Panc1 (cell line): ENCODE results near the gene TOGARAM2. TPM values are rescaled to one million over a fixed set of nuclear protein-coding genes. Genes with fewer than 3 reads are reported as not detected.

Experiments
- ATAC-seq: fragments of 200-7000 bp; cut with Tn5 transposase; 2 replicates; pipeline ENCODE4 v1.9.1; 2020; ENCODE audit warnings: mild to moderate bottlenecking, moderate library complexity
- BruUV-seq: library from RNA; stranded (reverse); fragments of 400-500 nt; replicated peaks from 2 replicates; lab custom pipeline; 2021; lab: Mats Ljungman, UMichigan
- CTCF ChIA-PET: fragments of 300-600 bp; sonication (Branson Sonifier 250); formaldehyde crosslinking; loops from one replicate; lab custom pipeline; 2022; ENCODE audit warnings: antibody characterized with exemption; lab: Charles Lee
- POLR2A ChIA-PET: fragments of 300-600 bp; sonication (Branson Sonifier 250); formaldehyde crosslinking; loops from one replicate; lab custom pipeline; 2022; ENCODE audit warnings: antibody characterized with exemption; lab: Charles Lee
- DNase-seq: peaks from one replicate; pipeline ENCODE4 v3.0.0-alpha.2; 2010; ENCODE audit warnings: low read depth, low spot score
- H3K27ac ChIP-seq: 2 replicates; pipeline ENCODE4 v1.5.1; 2011; ENCODE audit warnings: mild to moderate bottlenecking, low read length, inconsistent platforms
- H3K27me3 ChIP-seq: fragments of 200-500 bp; sonication (Bioruptor generic); 2 replicates; pipeline ENCODE4 v1.6.0; 2014; ENCODE audit warnings: low read length, inconsistent platforms; ENCODE audit not compliant: control insufficient read depth, insufficient read depth
- H3K36me3 ChIP-seq: fragments of 200-500 bp; sonication (Bioruptor generic); 2 replicates; pipeline ENCODE4 v1.5.1; 2014; ENCODE audit warnings: inconsistent platforms, mild to moderate bottlenecking, low read length, moderate library complexity; ENCODE audit not compliant: control insufficient read depth, insufficient read depth
- H3K4me1 ChIP-seq: 2 replicates; pipeline ENCODE4 v1.5.1; 2011; ENCODE audit warnings: inconsistent platforms, mild to moderate bottlenecking, low read length, moderate library complexity; ENCODE audit not compliant: control insufficient read depth, insufficient read depth
- H3K4me3 ChIP-seq, 2 experiments: 2 replicates each; pipeline ENCODE4 v1.5.1; 2011 to 2012; ENCODE audit warnings: low read depth in 2 of 2, low read length in 2 of 2, mild to moderate bottlenecking in 2 of 2, inconsistent platforms in 1 of 2, moderate library complexity in 1 of 2
- H3K9me3 ChIP-seq: fragments of 200-500 bp; sonication (Bioruptor generic); 2 replicates; pipeline ENCODE4 v1.5.1; 2014; ENCODE audit warnings: low read depth, mild to moderate bottlenecking, inconsistent platforms, low read length, moderate library complexity; ENCODE audit not compliant: control insufficient read depth, insufficient read depth
- POLR2AphosphoS5 ChIP-seq: IDR thresholded peaks from 2 replicates; pipeline ENCODE4 v1.6.1; 2012; ENCODE audit warnings: mild to moderate bottlenecking, low read depth, low read length, moderate library complexity
- SIN3A ChIP-seq: IDR thresholded peaks from 2 replicates; pipeline ENCODE4 v1.6.1; 2012; ENCODE audit warnings: low read depth, mild to moderate bottlenecking, low read length, moderate library complexity, borderline replicate concordance; ENCODE audit not compliant: insufficient read depth
- TCF7L2 ChIP-seq: IDR thresholded peaks from 2 replicates; pipeline ENCODE4 v1.6.1; 2011; ENCODE audit warnings: mild to moderate bottlenecking, low read depth, low read length, inconsistent platforms
- in situ Hi-C: cut with HindIII; loops from 2 replicates; pipeline ENCODE4 v1.10.0; 2016; ENCODE audit warnings: low sequenced_read_pairs, low pct_unique_long_range_greater_than_20kb
- intact Hi-C: fragments of 100-400 bp; cut with micrococcal nuclease; formaldehyde crosslinking; loops from one replicate; pipeline ENCODE4 v1.10.0; 2022; ENCODE audit not compliant: unreplicated experiment
- total RNA-seq: library from RNA; stranded (reverse); gene quantifications from one replicate; pipeline ENCODE4 v1.2.1, GENCODE V29; 2021; ENCODE audit not compliant: unreplicated experiment
- TF ChIP-seq, protein P1 (sequence below): fragments of 450-650 bp; IDR thresholded peaks from 2 replicates; pipeline ENCODE4 v1.5.1; 2017; ENCODE audit warnings: mild to moderate bottlenecking
- TF ChIP-seq, protein P2 (sequence below), 2 experiments: IDR thresholded peaks; 2 replicates each; pipeline ENCODE4 v1.6.1; 2011 to 2012; ENCODE audit warnings: low read depth in 2 of 2, control low read depth in 1 of 2, low read length in 1 of 2, mild to moderate bottlenecking in 1 of 2, moderate library complexity in 1 of 2; ENCODE audit not compliant: insufficient read depth in 1 of 2

TOGARAM2 gene
- total RNA-seq, 1 experiment from 2014 or later: 0.44 TPM

DNA sequence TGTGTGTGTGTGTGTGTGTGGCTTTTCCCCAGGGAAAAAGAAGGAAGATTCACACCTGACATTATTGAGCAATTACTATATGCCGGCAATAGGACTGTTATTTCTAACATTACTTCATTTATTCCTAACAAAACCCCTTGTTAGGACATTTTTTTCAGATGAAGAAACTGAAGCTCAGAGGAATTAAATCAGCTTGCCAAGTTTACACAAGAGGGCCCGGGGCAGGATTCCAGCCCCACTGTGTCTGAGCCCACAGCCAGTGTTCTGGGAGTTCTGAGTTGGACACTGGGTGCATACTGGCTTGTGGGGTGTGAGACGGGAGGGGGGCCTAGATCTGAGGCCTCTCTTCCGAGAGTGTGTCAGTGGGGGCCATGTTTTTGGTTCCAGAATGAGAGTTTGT is 9.9 kb downstream of the TOGARAM2 start:
- no peak for ATAC-seq
- POLR2A ChIA-PET: no interaction called here
- no peak overlapping the region for H3K4me3 ChIP-seq
- no peak overlapping the region for H3K27ac ChIP-seq
- in situ Hi-C loops (no loop called here), intact Hi-C loops (no loop called here)
- no peaks in the 10 kb centered on the region for H3K36me3 ChIP-seq
- TF ChIP-seq TCF7L2: no peak
- no peak for TF ChIP-seq SIN3A
- TF ChIP-seq, protein P1, sequence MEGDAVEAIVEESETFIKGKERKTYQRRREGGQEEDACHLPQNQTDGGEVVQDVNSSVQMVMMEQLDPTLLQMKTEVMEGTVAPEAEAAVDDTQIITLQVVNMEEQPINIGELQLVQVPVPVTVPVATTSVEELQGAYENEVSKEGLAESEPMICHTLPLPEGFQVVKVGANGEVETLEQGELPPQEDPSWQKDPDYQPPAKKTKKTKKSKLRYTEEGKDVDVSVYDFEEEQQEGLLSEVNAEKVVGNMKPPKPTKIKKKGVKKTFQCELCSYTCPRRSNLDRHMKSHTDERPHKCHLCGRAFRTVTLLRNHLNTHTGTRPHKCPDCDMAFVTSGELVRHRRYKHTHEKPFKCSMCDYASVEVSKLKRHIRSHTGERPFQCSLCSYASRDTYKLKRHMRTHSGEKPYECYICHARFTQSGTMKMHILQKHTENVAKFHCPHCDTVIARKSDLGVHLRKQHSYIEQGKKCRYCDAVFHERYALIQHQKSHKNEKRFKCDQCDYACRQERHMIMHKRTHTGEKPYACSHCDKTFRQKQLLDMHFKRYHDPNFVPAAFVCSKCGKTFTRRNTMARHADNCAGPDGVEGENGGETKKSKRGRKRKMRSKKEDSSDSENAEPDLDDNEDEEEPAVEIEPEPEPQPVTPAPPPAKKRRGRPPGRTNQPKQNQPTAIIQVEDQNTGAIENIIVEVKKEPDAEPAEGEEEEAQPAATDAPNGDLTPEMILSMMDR: no peak
- no peak for TF ChIP-seq POLR2AphosphoS5
- no peak for DNase-seq
- H3K9me3 ChIP-seq: no peaks in the 10 kb centered on the region
- H3K27me3 ChIP-seq: no peaks in the 10 kb centered on the region
- CTCF ChIA-PET: no interaction called here
- no TSS peak for BruUV-seq
- no peaks in the 10 kb centered on the region for H3K4me1 ChIP-seq

DNA sequence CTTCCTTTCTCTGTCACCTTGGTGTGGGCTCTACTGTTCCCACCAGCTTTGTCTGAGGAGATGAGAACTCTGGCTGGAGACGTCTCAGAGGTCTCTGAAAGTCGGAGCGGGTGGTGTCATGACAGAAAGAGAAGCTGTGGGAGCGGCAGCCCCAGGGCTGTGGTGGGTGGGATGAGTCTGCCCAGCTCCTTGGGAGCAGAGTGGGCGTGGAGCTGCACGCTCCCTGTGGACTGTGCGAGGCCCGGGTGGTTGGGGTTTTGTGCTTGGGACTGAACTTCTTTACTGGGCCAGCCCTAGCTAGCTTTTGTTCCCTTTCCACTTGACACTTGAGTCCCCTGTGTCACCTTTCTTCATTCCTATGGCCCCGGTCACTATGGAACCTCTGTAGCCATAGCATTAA is 10.4 kb downstream of the TOGARAM2 start:
- BruUV-seq: no TSS peak

More for the DNA sequence above, 10.4 kb downstream of the TOGARAM2 start:
- ATAC-seq (no peak), DNase-seq (no peak)
- Histone ChIP-seq H3K27me3 (no peaks in the 10 kb centered on the region), H3K27ac (no peak overlapping the region), H3K9me3 (no peaks in the 10 kb centered on the region), H3K36me3 (no peaks in the 10 kb centered on the region), H3K4me1 (no peaks in the 10 kb centered on the region), H3K4me3 (no peak overlapping the region)
- intact Hi-C loops: no loop called here
- TF ChIP-seq SIN3A (no peak), POLR2AphosphoS5 (no peak), TCF7L2 (no peak)
- TF ChIP-seq, protein P2, sequence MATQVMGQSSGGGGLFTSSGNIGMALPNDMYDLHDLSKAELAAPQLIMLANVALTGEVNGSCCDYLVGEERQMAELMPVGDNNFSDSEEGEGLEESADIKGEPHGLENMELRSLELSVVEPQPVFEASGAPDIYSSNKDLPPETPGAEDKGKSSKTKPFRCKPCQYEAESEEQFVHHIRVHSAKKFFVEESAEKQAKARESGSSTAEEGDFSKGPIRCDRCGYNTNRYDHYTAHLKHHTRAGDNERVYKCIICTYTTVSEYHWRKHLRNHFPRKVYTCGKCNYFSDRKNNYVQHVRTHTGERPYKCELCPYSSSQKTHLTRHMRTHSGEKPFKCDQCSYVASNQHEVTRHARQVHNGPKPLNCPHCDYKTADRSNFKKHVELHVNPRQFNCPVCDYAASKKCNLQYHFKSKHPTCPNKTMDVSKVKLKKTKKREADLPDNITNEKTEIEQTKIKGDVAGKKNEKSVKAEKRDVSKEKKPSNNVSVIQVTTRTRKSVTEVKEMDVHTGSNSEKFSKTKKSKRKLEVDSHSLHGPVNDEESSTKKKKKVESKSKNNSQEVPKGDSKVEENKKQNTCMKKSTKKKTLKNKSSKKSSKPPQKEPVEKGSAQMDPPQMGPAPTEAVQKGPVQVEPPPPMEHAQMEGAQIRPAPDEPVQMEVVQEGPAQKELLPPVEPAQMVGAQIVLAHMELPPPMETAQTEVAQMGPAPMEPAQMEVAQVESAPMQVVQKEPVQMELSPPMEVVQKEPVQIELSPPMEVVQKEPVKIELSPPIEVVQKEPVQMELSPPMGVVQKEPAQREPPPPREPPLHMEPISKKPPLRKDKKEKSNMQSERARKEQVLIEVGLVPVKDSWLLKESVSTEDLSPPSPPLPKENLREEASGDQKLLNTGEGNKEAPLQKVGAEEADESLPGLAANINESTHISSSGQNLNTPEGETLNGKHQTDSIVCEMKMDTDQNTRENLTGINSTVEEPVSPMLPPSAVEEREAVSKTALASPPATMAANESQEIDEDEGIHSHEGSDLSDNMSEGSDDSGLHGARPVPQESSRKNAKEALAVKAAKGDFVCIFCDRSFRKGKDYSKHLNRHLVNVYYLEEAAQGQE (IDR thresholded peaks at IDR 0.05; ENCODE audit: insufficient read depth in 1 of 2, low read depth in 2 of 2, low read length in 1 of 2): no peak
- TF ChIP-seq, protein P1: no peak
- POLR2A ChIA-PET: no interaction called here
- in situ Hi-C loops: no loop called here
- CTCF ChIA-PET: no interaction called here
